Smooth muscle cell (in vitro differentiated cells): ENCODE data around the gene NCBP3. TPM values are rescaled to one million over a fixed set of nuclear protein-coding genes. Genes with fewer than 3 reads are reported as not detected.

Experiments
- DNase-seq: peaks from one replicate; lab custom pipeline; 2025; ENCODE audit not compliant: unreplicated experiment; lab: John Stamatoyannopoulos, UW
- H2AFZ ChIP-seq: fragments of 200-600 bp; sonication (generic); 2 replicates; pipeline ENCODE4 v1.6.0; 2016; ENCODE audit warnings: antibody characterized with exemption, low read depth, mild to moderate bottlenecking
- H3F3A ChIP-seq: fragments of 200-600 bp; sonication (generic); 2 replicates; pipeline ENCODE4 v1.6.0; 2017; ENCODE audit warnings: antibody characterized with exemption, low read depth
- H3K27ac ChIP-seq: fragments of 200-600 bp; sonication (generic); 2 replicates; pipeline ENCODE4 v1.5.1; 2016; ENCODE audit warnings: low read depth, mild to moderate bottlenecking
- H3K27me3 ChIP-seq: fragments of 200-600 bp; sonication (generic); 2 replicates; pipeline ENCODE4 v1.6.1; 2016; ENCODE audit warnings: low read depth, mild to moderate bottlenecking
- H3K36me3 ChIP-seq: fragments of 200-600 bp; sonication (generic); 2 replicates; pipeline ENCODE4 v1.5.1; 2016; ENCODE audit warnings: low read depth
- H3K4me1 ChIP-seq: fragments of 200-600 bp; sonication (generic); 2 replicates; pipeline ENCODE4 v1.5.1; 2016; ENCODE audit warnings: low read depth
- H3K4me2 ChIP-seq: fragments of 200-600 bp; sonication (generic); 2 replicates; pipeline ENCODE4 v1.6.0; 2016; ENCODE audit warnings: mild to moderate bottlenecking
- H3K4me3 ChIP-seq: fragments of 200-600 bp; sonication (generic); 2 replicates; pipeline ENCODE4 v1.5.1; 2016; ENCODE audit warnings: mild to moderate bottlenecking
- H3K79me2 ChIP-seq: fragments of 200-600 bp; sonication (generic); 2 replicates; pipeline ENCODE4 v1.6.0; 2016; ENCODE audit warnings: low read depth, mild to moderate bottlenecking
- H3K9ac ChIP-seq: fragments of 200-600 bp; sonication (generic); 2 replicates; pipeline ENCODE4 v1.6.0; 2016; ENCODE audit warnings: low read depth
- H3K9me3 ChIP-seq: fragments of 200-600 bp; sonication (generic); replicated peaks from 2 replicates; pipeline ENCODE4 v1.5.1; 2016; ENCODE audit warnings: low read depth
- H4K20me1 ChIP-seq: fragments of 200-600 bp; sonication (generic); 2 replicates; pipeline ENCODE4 v1.6.0; 2016; ENCODE audit warnings: low read depth
- WGBS: methylation state at CpG from one replicate; pipeline ENCODE4 v1.1.7; 2016; ENCODE audit warnings: low lambda C conversion rate; 5-methylcytosine and 5-hydroxymethylcytosine counted together
- polyA plus RNA-seq: library from polyadenylated mRNA; unstranded; fragments of >200 nt; fragmentation: Nextera tagmentation; extraction: Ambion mirVana; gene quantifications from 2 replicates; pipeline ENCODE4 v1.2.1, GENCODE V29; 2016
- total RNA-seq: library from RNA; depleted of rRNA; stranded (reverse); fragments of >200 nt; gene quantifications from 2 replicates; pipeline ENCODE4 v1.2.3, GENCODE V29; 2014
- TF ChIP-seq, protein P1 (sequence below): fragments of 200-600 bp; sonication (generic); IDR thresholded peaks from 2 replicates; pipeline ENCODE4 v1.5.1; 2017; ENCODE audit warnings: borderline replicate concordance, mild to moderate bottlenecking, antibody characterized with exemption; ENCODE audit not compliant: insufficient read depth, poor library complexity, severe bottlenecking

NCBP3 gene
- total and polyA plus RNA-seq, 2 experiments from 2014 or later: 28.3 to 30.7 TPM

DNA sequence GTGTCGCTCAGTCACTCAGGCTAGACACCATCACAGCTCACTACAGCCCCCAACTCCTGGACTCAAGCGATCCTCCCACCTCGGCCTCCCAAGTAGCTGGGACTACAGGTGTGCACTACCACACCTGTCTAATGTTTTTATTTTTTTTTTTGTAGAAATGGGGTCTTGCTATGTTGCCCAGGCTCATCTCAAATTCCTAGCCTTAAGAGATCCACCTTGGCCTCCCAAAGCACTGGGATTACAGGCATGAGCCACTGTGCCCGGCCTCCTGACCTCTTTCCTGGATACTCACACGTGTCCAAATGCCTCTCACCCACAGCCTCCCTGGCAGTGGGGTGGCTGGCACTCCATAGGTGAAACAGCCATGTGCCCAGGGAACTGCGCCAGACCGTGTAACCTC lies 29.3 kb upstream of the NCBP3 start:
- Histone ChIP-seq H2AFZ (no peak overlapping the region), H3K27me3 (no peaks in the 10 kb centered on the region), H3K27ac (no peak overlapping the region), H3F3A (peaks cover 8% of the 10 kb centered on the region), H3K4me1 (peaks cover 12% of the 10 kb centered on the region), H3K9me3 (no peaks in the 10 kb centered on the region), H3K4me2 (no peak overlapping the region), H3K9ac (no peak overlapping the region), H4K20me1 (peaks cover 22% of the 10 kb centered on the region), H3K4me3 (no peak overlapping the region), H3K36me3 (no peaks in the 10 kb centered on the region), H3K79me2 (no peaks in the 10 kb centered on the region)
- WGBS: 98% methylated on average over 7 of the region's 7 CpGs
- TF ChIP-seq, protein P1, sequence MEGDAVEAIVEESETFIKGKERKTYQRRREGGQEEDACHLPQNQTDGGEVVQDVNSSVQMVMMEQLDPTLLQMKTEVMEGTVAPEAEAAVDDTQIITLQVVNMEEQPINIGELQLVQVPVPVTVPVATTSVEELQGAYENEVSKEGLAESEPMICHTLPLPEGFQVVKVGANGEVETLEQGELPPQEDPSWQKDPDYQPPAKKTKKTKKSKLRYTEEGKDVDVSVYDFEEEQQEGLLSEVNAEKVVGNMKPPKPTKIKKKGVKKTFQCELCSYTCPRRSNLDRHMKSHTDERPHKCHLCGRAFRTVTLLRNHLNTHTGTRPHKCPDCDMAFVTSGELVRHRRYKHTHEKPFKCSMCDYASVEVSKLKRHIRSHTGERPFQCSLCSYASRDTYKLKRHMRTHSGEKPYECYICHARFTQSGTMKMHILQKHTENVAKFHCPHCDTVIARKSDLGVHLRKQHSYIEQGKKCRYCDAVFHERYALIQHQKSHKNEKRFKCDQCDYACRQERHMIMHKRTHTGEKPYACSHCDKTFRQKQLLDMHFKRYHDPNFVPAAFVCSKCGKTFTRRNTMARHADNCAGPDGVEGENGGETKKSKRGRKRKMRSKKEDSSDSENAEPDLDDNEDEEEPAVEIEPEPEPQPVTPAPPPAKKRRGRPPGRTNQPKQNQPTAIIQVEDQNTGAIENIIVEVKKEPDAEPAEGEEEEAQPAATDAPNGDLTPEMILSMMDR: no peak
- DNase-seq: no peak

DNA sequence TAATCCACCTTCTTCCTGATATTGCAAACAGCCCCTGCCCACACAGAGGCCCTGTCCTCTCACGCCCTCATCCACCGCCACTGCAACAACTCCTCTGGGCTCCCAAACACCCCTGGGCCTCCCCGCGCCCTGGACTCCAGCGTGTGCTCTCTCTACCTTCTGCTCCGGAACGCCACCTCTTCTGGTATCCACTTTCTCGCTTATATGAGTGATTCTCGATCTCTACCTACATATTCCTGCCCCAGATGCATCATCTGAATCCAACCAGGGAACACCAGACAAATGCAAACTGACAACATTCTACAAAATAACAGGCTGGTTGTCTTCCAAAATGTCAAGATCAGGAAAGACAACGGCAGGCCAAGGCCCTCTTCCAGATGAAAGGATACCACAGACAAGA lies 27.8 kb upstream of the NCBP3 start:
- peaks cover under 1% of the 10 kb centered on the region for H3K4me1 ChIP-seq
- TF ChIP-seq, protein P1: no peak
- no peaks in the 10 kb centered on the region for H3K79me2 ChIP-seq
- H4K20me1 ChIP-seq: peaks cover 20% of the 10 kb centered on the region
- no peak overlapping the region for H2AFZ ChIP-seq
- H3K27me3 ChIP-seq: no peaks in the 10 kb centered on the region
- no peaks in the 10 kb centered on the region for H3K9me3 ChIP-seq
- H3K36me3 ChIP-seq: no peaks in the 10 kb centered on the region
- no peak overlapping the region for H3K9ac ChIP-seq
- no peak overlapping the region for H3K4me2 ChIP-seq
- no peaks in the 10 kb centered on the region for H3F3A ChIP-seq
- 90% methylated on average over 10 of the region's 10 CpGs for WGBS
- H3K27ac ChIP-seq: no peak overlapping the region
- DNase-seq: no peak
- H3K4me3 ChIP-seq: no peak overlapping the region

DNA sequence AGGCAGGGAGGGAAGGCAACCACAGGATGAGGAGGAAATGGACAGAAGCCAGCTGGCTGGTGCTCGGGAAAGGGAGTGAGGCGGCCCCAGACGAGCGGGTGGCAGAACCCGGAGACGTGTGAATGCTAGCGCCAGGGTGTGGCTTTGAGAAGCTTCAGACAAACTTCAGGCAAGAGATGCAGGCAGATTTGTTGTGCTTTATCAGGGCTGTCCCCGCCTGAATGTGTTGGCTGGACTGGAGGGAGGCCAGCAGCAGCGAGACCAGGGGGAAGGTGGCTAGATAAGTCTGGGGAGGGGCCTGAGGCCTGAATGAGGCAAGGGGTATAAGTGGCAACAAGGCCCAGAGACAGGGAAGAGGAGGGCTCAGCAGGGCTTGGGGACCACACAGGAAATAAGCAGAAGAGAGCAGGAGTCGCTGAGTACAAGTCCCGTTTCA lies 24.8 kb upstream of the NCBP3 start:
- H3F3A ChIP-seq: no peaks in the 10 kb centered on the region
- H3K27me3 ChIP-seq: no peaks in the 10 kb centered on the region
- DNase-seq: no peak
- no peaks in the 10 kb centered on the region for H3K36me3 ChIP-seq
- TF ChIP-seq, protein P1: no peak
- H3K4me3 ChIP-seq: no peak overlapping the region
- no peaks in the 10 kb centered on the region for H3K4me1 ChIP-seq
- no peak overlapping the region for H3K9ac ChIP-seq
- H3K27ac ChIP-seq: no peak overlapping the region
- no peaks in the 10 kb centered on the region for H3K79me2 ChIP-seq
- no peaks in the 10 kb centered on the region for H3K9me3 ChIP-seq
- WGBS: 33% methylated on average over 11 of the region's 11 CpGs
- no peak overlapping the region for H2AFZ ChIP-seq
- H4K20me1 ChIP-seq: no peaks in the 10 kb centered on the region
- H3K4me2 ChIP-seq: no peak overlapping the region

DNA sequence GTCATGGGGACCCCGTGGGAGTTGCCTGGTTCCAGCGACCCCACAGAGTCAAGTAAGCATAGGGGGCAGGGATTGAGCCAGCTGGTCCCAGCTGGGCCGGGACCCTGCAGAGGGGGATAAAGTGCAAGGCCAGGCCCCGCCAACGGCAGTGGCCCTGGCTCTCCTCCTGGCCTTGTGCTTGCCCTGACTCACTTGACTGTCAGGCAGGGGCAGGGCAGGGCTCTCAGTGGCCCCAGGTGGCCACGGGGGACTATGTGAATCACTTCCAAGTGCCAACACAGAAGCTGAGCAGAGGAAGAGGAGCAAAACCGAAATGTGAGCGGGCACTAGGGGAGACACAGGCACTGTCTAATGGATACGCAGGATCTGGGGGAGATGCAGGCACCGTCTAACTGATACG lies 21.6 kb upstream of the NCBP3 start:
- Histone ChIP-seq H2AFZ (no peak overlapping the region), H3K4me1 (no peaks in the 10 kb centered on the region), H3F3A (no peaks in the 10 kb centered on the region), H3K4me3 (no peak overlapping the region), H3K9ac (no peak overlapping the region), H3K36me3 (no peaks in the 10 kb centered on the region), H3K79me2 (no peaks in the 10 kb centered on the region), H3K4me2 (no peak overlapping the region), H3K27me3 (no peaks in the 10 kb centered on the region), H4K20me1 (no peaks in the 10 kb centered on the region), H3K9me3 (no peaks in the 10 kb centered on the region), H3K27ac (no peak overlapping the region)
- 90% methylated on average over 11 of the region's 11 CpGs for WGBS
- TF ChIP-seq, protein P1: no peak
- no peak for DNase-seq
